Keratinocyte (primary cell): ENCODE results near the gene TMTC4. TPM values are rescaled to one million over a fixed set of nuclear protein-coding genes. Genes with fewer than 3 reads are reported as not detected.

ENCODE experiments used
- DNase-seq: peaks from one replicate; pipeline ENCODE4 v3.0.0-alpha.2; 2011; ENCODE audit warnings: low read depth, missing footprints, low spot score
- FAIRE-seq: peaks from 2 replicates; lab custom pipeline; 2011; peaks lifted over from hg19 to GRCh38; lab: Jason Lieb, UNC
- H2AFZ ChIP-seq: 2 replicates; pipeline ENCODE4 v1.6.0; 2012; ENCODE audit warnings: low read length, control low read depth, inconsistent platforms; ENCODE audit not compliant: control insufficient read depth
- H3K27ac ChIP-seq: 2 replicates; pipeline ENCODE4 v1.5.1; 2011; ENCODE audit warnings: low read length; ENCODE audit not compliant: control insufficient read depth, insufficient read depth
- H3K27me3 ChIP-seq: 3 replicates; pipeline ENCODE4 v1.6.0; 2011; ENCODE audit warnings: low read length; ENCODE audit not compliant: control insufficient read depth, insufficient read depth; ENCODE audit errors: extremely low read depth
- H3K36me3 ChIP-seq, 2 experiments: 2 replicates in 1 of 2; 3 replicates in 1 of 2; pipeline ENCODE4 v1.5.1; 2011; ENCODE audit warnings: low read length in 2 of 2, mild to moderate bottlenecking in 1 of 2; ENCODE audit not compliant: control insufficient read depth in 2 of 2, insufficient read depth in 2 of 2; ENCODE audit errors: extremely low read depth in 1 of 2
- H3K4me1 ChIP-seq: 3 replicates; pipeline ENCODE4 v1.5.1; 2011; ENCODE audit warnings: low read length; ENCODE audit not compliant: control insufficient read depth, insufficient read depth; ENCODE audit errors: extremely low read depth
- H3K4me2 ChIP-seq: 3 replicates; pipeline ENCODE4 v1.6.0; 2011; ENCODE audit warnings: low read depth, low read length; ENCODE audit not compliant: control insufficient read depth, insufficient read depth; ENCODE audit errors: extremely low read depth
- H3K4me3 ChIP-seq, 3 experiments: fragments of 200-600 bp in 1 of 3; sonication (generic) in 1 of 3; 2 replicates in 2 of 3; 3 replicates in 1 of 3; pipeline ENCODE4 v1.5.1; 2011 to 2016; ENCODE audit warnings: low read length in 3 of 3, mild to moderate bottlenecking in 3 of 3, control low read depth in 2 of 3, inconsistent platforms in 1 of 3, low read depth in 1 of 3, mixed read lengths in 1 of 3, mixed run types in 1 of 3, moderate library complexity in 1 of 3; ENCODE audit not compliant: control insufficient read depth in 2 of 3, insufficient read depth in 2 of 3; ENCODE audit errors: extremely low read depth in 1 of 3
- H3K79me2 ChIP-seq: 2 replicates; pipeline ENCODE4 v1.6.0; 2012; ENCODE audit warnings: low read length; ENCODE audit not compliant: control insufficient read depth, insufficient read depth
- H3K9ac ChIP-seq: 3 replicates; pipeline ENCODE4 v1.6.0; 2011; ENCODE audit warnings: low read length; ENCODE audit not compliant: control insufficient read depth, insufficient read depth; ENCODE audit errors: extremely low read depth
- H3K9me1 ChIP-seq: 3 replicates; pipeline ENCODE4 v1.6.0; 2011; ENCODE audit warnings: low read length; ENCODE audit not compliant: control insufficient read depth, insufficient read depth; ENCODE audit errors: extremely low read depth
- H3K9me3 ChIP-seq: 2 replicates; pipeline ENCODE4 v1.5.1; 2012; ENCODE audit warnings: low read depth, low read length; ENCODE audit not compliant: control insufficient read depth
- H4K20me1 ChIP-seq: 3 replicates; pipeline ENCODE4 v1.6.0; 2011; ENCODE audit warnings: low read length; ENCODE audit not compliant: control insufficient read depth, insufficient read depth; ENCODE audit errors: extremely low read depth
- EZH2 ChIP-seq: IDR thresholded peaks from one replicate; pipeline ENCODE4 v1.6.1; 2012; ENCODE audit warnings: inconsistent platforms, mild to moderate bottlenecking, low read length, moderate library complexity
- dilution Hi-C: fragments of 300-500 bp; cut with MboI; formaldehyde crosslinking; loops from one replicate; pipeline ENCODE4 v1.7.0; 2020; ENCODE audit warnings: low sequenced_read_pairs; ENCODE audit not compliant: extremely low pct_ligation_motif_present
- polyA plus RNA-seq, 5 experiments: library from polyadenylated mRNA; depleted of rRNA in 3 of 5; stranded (reverse) in 3 of 5; stranded (forward) in 1 of 5; unstranded in 1 of 5; fragments of >200 nt; gene quantifications; 1 replicate in 1 of 5; 2 replicates in 3 of 5; 3 replicates in 1 of 5; pipeline versions ENCODE4 v1.2.1 to v1.2.3, GENCODE V29; 2011 to 2012; ENCODE audit warnings: missing spikeins in 2 of 5, low read depth in 1 of 5, low replicate concordance in 1 of 5
- TF ChIP-seq, protein P1 (sequence below), 3 experiments: IDR thresholded peaks in 1 of 3; conservative IDR thresholded peaks in 1 of 3; optimal IDR thresholded peaks in 1 of 3; 2 replicates in 2 of 3; 3 replicates in 1 of 3; pipeline versions ENCODE3 to v1.5.1; 2011; ENCODE audit warnings: low read length in 3 of 3, mild to moderate bottlenecking in 3 of 3, moderate library complexity in 2 of 3, control low read depth in 1 of 3, inconsistent platforms in 1 of 3; ENCODE audit not compliant: insufficient read depth in 2 of 3; ENCODE audit errors: extremely low read depth in 1 of 3

TMTC4 gene
- polyA plus RNA-seq, 1 donor (not counting 4 experiments of a cell fraction or from before 2014, with no cell fraction given), result 6.5 TPM

DNA sequence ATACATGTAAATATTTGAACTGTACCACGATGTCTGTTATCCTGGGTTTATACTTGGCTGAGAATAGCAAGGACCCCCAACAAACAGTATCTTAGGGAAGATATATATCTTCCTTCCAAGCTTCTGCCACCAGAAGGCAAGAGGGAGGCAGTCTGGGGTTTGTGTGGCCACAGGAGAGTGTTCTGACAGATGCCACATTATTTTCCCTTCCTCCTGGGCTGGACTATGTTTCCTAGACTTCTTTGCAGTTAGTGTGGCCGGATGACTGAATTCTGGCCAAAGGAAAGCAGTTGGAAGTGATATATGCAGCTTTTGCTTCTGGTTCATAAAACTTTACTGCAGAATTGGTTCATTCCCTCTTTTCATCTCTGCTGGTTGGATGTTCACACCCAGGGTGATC is 39.9 kb upstream of the TMTC4 start:
- H3K4me3 ChIP-seq, result no peak overlapping the region
- dilution Hi-C loops, result no loop called here
- H3K36me3 ChIP-seq, result no peaks in the 10 kb centered on the region
- H3K9me3 ChIP-seq, result no peaks in the 10 kb centered on the region
- TF ChIP-seq EZH2, result no peak
- TF ChIP-seq, protein P1, sequence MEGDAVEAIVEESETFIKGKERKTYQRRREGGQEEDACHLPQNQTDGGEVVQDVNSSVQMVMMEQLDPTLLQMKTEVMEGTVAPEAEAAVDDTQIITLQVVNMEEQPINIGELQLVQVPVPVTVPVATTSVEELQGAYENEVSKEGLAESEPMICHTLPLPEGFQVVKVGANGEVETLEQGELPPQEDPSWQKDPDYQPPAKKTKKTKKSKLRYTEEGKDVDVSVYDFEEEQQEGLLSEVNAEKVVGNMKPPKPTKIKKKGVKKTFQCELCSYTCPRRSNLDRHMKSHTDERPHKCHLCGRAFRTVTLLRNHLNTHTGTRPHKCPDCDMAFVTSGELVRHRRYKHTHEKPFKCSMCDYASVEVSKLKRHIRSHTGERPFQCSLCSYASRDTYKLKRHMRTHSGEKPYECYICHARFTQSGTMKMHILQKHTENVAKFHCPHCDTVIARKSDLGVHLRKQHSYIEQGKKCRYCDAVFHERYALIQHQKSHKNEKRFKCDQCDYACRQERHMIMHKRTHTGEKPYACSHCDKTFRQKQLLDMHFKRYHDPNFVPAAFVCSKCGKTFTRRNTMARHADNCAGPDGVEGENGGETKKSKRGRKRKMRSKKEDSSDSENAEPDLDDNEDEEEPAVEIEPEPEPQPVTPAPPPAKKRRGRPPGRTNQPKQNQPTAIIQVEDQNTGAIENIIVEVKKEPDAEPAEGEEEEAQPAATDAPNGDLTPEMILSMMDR (optimal IDR thresholded peaks at IDR 0.05 in 1 of 3, IDR thresholded peaks at IDR 0.05 in 1 of 3, conservative IDR thresholded peaks at IDR 0.05 in 1 of 3; ENCODE audit: extremely low read depth in 1 of 3, insufficient read depth in 2 of 3, low read length in 3 of 3), result no peak
- H4K20me1 ChIP-seq, result no peaks in the 10 kb centered on the region
- FAIRE-seq, result no peak
- no peak overlapping the region for H3K4me2 ChIP-seq
- H3K4me1 ChIP-seq, result no peaks in the 10 kb centered on the region
- no peaks in the 10 kb centered on the region for H3K27me3 ChIP-seq
- H3K9ac ChIP-seq, result no peak overlapping the region
- H2AFZ ChIP-seq, result no peak overlapping the region
- no peak for DNase-seq
- H3K27ac ChIP-seq, result no peak overlapping the region
- H3K9me1 ChIP-seq, result no peaks in the 10 kb centered on the region
- H3K79me2 ChIP-seq, result no peaks in the 10 kb centered on the region

GRCh38 chr13:100710176-100710575 is 35.6 kb upstream of the TMTC4 start:
- Histone ChIP-seq H3K4me2 (no peak overlapping the region), H3K36me3 (no peaks in the 10 kb centered on the region), H3K27me3 (no peaks in the 10 kb centered on the region), H3K79me2 (no peaks in the 10 kb centered on the region), H3K9me1 (no peaks in the 10 kb centered on the region), H3K9me3 (no peaks in the 10 kb centered on the region), H3K4me1 (no peaks in the 10 kb centered on the region), H4K20me1 (no peaks in the 10 kb centered on the region), H3K27ac (no peak overlapping the region), H2AFZ (no peak overlapping the region), H3K9ac (no peak overlapping the region), H3K4me3 (no peak overlapping the region)
- DNase-seq (no peak), FAIRE-seq (no peak)
- TF ChIP-seq EZH2, result no peak
- dilution Hi-C loops, result no loop called here
